ENCODE measurements around the gene KIF26B.

Gene KIF26B

DNA sequence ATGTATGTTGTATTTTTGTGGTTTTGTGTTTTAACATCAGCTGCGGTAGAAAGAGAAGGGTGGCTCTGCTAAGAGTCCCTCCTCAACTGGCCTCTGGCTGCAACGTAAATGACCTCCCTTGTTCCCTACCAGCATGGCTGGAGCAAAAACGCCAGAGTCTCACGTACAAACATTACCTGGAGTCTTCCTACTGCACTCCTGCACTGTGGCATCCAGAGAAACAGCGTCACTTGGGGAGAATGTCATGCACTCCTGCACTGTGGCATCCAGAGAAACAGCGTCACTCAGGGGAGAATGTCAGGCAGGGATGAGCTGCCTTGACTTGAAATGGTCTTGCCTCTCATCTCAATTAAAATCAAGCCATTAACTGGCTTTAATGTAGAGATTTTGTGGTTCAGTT is 314.2 kb downstream of the KIF26B start:
- CTCF ChIA-PET, result no interaction called here
- H3K27ac ChIP-seq, result no peak overlapping the region
- TF ChIP-seq, protein P1, sequence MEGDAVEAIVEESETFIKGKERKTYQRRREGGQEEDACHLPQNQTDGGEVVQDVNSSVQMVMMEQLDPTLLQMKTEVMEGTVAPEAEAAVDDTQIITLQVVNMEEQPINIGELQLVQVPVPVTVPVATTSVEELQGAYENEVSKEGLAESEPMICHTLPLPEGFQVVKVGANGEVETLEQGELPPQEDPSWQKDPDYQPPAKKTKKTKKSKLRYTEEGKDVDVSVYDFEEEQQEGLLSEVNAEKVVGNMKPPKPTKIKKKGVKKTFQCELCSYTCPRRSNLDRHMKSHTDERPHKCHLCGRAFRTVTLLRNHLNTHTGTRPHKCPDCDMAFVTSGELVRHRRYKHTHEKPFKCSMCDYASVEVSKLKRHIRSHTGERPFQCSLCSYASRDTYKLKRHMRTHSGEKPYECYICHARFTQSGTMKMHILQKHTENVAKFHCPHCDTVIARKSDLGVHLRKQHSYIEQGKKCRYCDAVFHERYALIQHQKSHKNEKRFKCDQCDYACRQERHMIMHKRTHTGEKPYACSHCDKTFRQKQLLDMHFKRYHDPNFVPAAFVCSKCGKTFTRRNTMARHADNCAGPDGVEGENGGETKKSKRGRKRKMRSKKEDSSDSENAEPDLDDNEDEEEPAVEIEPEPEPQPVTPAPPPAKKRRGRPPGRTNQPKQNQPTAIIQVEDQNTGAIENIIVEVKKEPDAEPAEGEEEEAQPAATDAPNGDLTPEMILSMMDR (conservative IDR thresholded peaks at IDR 0.05; ENCODE audit: low read depth), result no peak
- DNase-seq (ENCODE audit: low spot score), result no peak
- POLR2A ChIA-PET (ENCODE audit: low non-redundant PET), result no interaction called here

DNA sequence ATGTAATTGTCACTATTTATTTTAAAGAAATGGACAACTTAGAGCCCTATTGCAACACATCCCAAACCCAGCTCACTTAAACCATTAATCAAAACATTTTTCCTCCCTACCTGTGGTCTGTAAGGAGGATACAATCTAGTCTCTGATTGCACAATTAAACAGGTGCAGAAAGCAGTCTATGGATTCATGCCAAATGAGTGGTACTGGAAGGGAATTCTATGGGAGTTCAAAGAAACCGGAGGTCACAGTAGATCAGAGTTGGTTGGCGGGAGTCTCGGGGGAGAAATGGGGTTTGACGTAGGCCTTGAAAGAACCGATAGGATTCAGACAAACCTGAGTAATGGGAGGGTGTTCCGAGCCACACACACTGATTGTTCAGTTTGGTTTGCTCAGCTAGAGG is 314.9 kb downstream of the KIF26B start:
- ChIA-PET POLR2A (ENCODE audit: low non-redundant PET) (no interaction called here), CTCF (no interaction called here)
- H3K27ac ChIP-seq, result no peak overlapping the region
- no peak for DNase-seq (ENCODE audit: low spot score)
- TF ChIP-seq, protein P1 (conservative IDR thresholded peaks at IDR 0.05; ENCODE audit: low read depth), result no peak

DNA sequence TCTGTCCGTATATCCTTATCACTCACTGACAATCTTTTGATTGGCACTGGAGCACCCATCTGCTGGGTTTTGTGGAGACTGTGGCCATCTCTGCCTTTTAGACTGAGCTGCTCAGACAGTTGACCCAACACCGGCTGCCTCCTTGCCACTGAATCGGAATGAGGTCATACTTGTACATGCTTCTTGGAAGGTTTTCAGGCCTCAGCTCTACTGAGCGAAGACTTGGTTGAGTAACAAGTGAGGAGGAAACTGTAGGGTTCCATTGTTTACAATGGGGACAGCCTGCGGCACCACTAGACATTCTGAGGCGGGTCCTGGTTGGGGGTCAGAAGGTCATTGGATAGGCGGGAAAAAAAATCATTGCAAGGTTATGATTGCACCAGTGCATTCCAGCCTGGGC is 320.3 kb downstream of the KIF26B start:
- TF ChIP-seq, protein P1 (conservative IDR thresholded peaks at IDR 0.05; ENCODE audit: low read depth), result no peak
- ChIA-PET CTCF (interaction anchor here (0.5 kb wide), 1 partner anchor 36 kb away, joined by 3 read pairs; no protein-coding TSS in a partner anchor), POLR2A (ENCODE audit: low non-redundant PET) (no interaction called here)
- no peak overlapping the region for H3K27ac ChIP-seq
- no peak for DNase-seq (ENCODE audit: low spot score)

DNA sequence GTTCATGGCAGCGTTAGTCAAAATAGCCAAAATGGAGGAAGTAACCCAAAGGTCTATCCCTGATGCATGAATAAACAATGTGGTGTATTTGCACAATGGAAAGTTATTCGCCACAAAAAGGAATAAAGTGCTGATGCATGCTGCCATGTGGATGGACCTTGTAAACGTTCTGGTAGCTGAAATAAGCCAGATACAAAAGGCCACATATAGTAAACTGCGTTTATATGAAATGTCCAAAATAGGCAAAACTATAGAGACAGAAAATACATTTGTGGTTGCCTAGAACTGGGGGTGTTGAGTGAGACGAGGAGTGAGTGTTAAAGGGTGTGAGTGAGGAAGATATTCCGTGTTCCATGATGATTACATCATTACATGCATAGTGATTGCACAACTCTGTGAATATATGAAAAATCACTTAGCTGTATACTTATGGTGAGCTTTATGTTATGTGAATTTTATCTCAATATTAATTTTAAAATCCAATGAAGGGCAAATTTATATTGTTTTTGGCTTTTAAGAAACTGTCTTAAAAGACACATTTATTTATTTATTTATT is 321.3 kb downstream of the KIF26B start:
- ChIA-PET POLR2A (ENCODE audit: low non-redundant PET) (no interaction called here), CTCF (no interaction called here)
- no peak for DNase-seq (ENCODE audit: low spot score)
- H3K27ac ChIP-seq, result no peak overlapping the region
- TF ChIP-seq, protein P1 (conservative IDR thresholded peaks at IDR 0.05; ENCODE audit: low read depth), result no peak

DNA sequence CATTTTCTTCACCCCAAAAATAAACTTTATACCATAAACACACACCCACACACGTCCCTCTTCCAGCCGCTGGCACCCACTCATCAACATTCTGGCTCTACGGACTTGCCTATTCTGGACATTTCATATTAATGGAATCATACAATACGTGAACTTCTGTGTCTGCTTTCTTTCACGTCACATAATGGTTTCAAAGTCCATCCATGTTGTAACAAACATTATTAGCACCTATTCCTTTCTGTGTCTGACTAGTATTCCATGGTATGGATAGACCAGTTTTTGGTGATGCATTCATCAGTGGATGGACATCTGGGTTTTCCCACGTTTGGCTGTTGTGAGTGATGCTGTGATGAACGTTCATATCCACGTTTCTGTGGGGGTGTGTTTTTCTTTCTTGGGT is 323.2 kb downstream of the KIF26B start:
- no peak for DNase-seq (ENCODE audit: low spot score)
- ChIA-PET CTCF (no interaction called here), POLR2A (ENCODE audit: low non-redundant PET) (no interaction called here)
- TF ChIP-seq, protein P1 (conservative IDR thresholded peaks at IDR 0.05; ENCODE audit: low read depth), result no peak
- H3K27ac ChIP-seq, result no peak overlapping the region

DNA sequence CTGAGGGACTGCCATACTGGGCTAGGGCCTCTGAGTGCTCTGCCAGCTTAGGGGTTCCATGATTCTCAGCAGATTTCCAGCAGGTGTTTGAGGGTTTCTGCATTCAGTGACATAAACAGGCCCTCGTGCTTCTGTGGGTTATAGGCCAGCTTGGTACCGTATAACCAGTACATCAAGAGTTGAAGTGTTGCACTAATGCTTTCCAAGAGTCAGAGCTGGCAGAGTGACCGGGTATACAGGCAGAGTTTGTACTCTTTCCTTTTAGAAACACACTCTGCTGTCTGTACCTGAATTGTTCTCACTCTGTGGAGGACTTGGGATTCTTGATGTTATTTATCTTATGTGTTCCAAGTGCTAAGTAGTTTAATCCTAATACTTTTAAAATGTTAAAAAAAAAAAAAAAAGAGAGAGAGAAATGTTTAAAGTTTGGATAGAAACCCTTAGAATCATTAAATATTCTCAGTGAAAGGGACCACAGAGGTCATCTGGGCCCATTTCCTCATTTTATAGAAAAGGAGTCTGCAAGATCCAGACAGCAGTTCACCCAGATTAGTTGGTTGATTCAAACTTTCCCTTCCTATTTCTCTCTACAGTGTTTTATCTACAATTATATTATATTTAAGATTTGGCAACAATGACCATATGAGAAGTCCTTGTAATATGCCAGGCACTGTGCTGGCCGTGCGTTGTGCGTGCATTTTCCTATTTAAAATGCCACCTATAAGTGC is 325.8 kb downstream of the KIF26B start:
- TF ChIP-seq, protein P1 (conservative IDR thresholded peaks at IDR 0.05; ENCODE audit: low read depth), result no peak
- ChIA-PET POLR2A (ENCODE audit: low non-redundant PET) (no interaction called here), CTCF (no interaction called here)
- no peak for DNase-seq (ENCODE audit: low spot score)
- H3K27ac ChIP-seq, result no peak overlapping the region
